ENCODE measurements around the gene ZMYND10.

ZMYND10 gene

GRCh38 chr3:50354850-50355249 lies 9.3 kb upstream of the ZMYND10 start:
- TF ChIP-seq FOXP2 (optimal IDR thresholded peaks at IDR 0.05; ENCODE audit: borderline replicate concordance, extremely low read depth, extremely low read length, insufficient read depth) (no peak), POLR2AphosphoS5 (IDR thresholded peaks at IDR 0.05; ENCODE audit: low read depth, low read length) (no peak), SIN3A (IDR thresholded peaks at IDR 0.05; ENCODE audit: borderline replicate concordance, insufficient read depth, low read length) (no peak), TAF1 (IDR thresholded peaks at IDR 0.05; ENCODE audit: borderline replicate concordance, insufficient read depth, low read length) (no peak), REST (IDR thresholded peaks at IDR 0.05; ENCODE audit: insufficient read depth in 1 of 2, low read depth in 2 of 2, low read length in 2 of 2) (no peak)

GRCh38 chr3:50354186-50354764 lies 8.7 kb upstream of the ZMYND10 start:
- TF ChIP-seq FOXP2 (optimal IDR thresholded peaks at IDR 0.05; ENCODE audit: borderline replicate concordance, extremely low read depth, extremely low read length, insufficient read depth), result no peak
- TF ChIP-seq SIN3A (IDR thresholded peaks at IDR 0.05; ENCODE audit: borderline replicate concordance, insufficient read depth, low read length), result no peak
- TF ChIP-seq TAF1 (IDR thresholded peaks at IDR 0.05; ENCODE audit: borderline replicate concordance, insufficient read depth, low read length), result no peak
- no peak for TF ChIP-seq REST (IDR thresholded peaks at IDR 0.05; ENCODE audit: insufficient read depth in 1 of 2, low read depth in 2 of 2, low read length in 2 of 2)
- TF ChIP-seq POLR2AphosphoS5 (IDR thresholded peaks at IDR 0.05; ENCODE audit: low read depth, low read length), result no peak

GRCh38 chr3:50353245-50354004 lies 7.9 kb upstream of the ZMYND10 start:
- TF ChIP-seq FOXP2 (optimal IDR thresholded peaks at IDR 0.05; ENCODE audit: borderline replicate concordance, extremely low read depth, extremely low read length, insufficient read depth), result no peak
- TF ChIP-seq TAF1 (IDR thresholded peaks at IDR 0.05; ENCODE audit: borderline replicate concordance, insufficient read depth, low read length), result no peak
- no peak for TF ChIP-seq REST (IDR thresholded peaks at IDR 0.05; ENCODE audit: insufficient read depth in 1 of 2, low read depth in 2 of 2, low read length in 2 of 2)
- TF ChIP-seq POLR2AphosphoS5 (IDR thresholded peaks at IDR 0.05; ENCODE audit: low read depth, low read length), result no peak
- no peak for TF ChIP-seq SIN3A (IDR thresholded peaks at IDR 0.05; ENCODE audit: borderline replicate concordance, insufficient read depth, low read length)

- TF ChIP-seq SIN3A (IDR thresholded peaks at IDR 0.05; ENCODE audit: borderline replicate concordance, insufficient read depth, low read length), result no peak
- no peak for TF ChIP-seq TAF1 (IDR thresholded peaks at IDR 0.05; ENCODE audit: borderline replicate concordance, insufficient read depth, low read length)
- no peak for TF ChIP-seq FOXP2 (optimal IDR thresholded peaks at IDR 0.05; ENCODE audit: borderline replicate concordance, extremely low read depth, extremely low read length, insufficient read depth)
Measured at GRCh38 chr3:50352781-50353180, 7.2 kb upstream of the ZMYND10 start.

GRCh38 chr3:50351323-50351697 lies 5.8 kb upstream of the ZMYND10 start:
- TF ChIP-seq FOXP2 (optimal IDR thresholded peaks at IDR 0.05; ENCODE audit: borderline replicate concordance, extremely low read depth, extremely low read length, insufficient read depth) (no peak), REST (IDR thresholded peaks at IDR 0.05; ENCODE audit: insufficient read depth in 1 of 2, low read depth in 2 of 2, low read length in 2 of 2) (no peak), TAF1 (IDR thresholded peaks at IDR 0.05; ENCODE audit: borderline replicate concordance, insufficient read depth, low read length) (no peak), POLR2AphosphoS5 (IDR thresholded peaks at IDR 0.05; ENCODE audit: low read depth, low read length) (no peak)
